H4 (cell line): ENCODE measurements around the gene LNX2. TPM values are rescaled to one million over a fixed set of nuclear protein-coding genes. Genes with fewer than 3 reads are reported as not detected.

Source experiments
- DNase-seq: peaks from one replicate; pipeline ENCODE4 v3.0.0-alpha.2; 2015; ENCODE audit warnings: low spot score
- total RNA-seq: library from RNA; depleted of rRNA; stranded (reverse); fragments of >200 nt; shearing (Covaris generic); gene quantifications from 2 replicates; pipeline ENCODE4 v1.2.3, GENCODE V29; 2014

LNX2 gene
- total RNA-seq, 1 experiment from 2014 or later: 6.5 TPM

DNA sequence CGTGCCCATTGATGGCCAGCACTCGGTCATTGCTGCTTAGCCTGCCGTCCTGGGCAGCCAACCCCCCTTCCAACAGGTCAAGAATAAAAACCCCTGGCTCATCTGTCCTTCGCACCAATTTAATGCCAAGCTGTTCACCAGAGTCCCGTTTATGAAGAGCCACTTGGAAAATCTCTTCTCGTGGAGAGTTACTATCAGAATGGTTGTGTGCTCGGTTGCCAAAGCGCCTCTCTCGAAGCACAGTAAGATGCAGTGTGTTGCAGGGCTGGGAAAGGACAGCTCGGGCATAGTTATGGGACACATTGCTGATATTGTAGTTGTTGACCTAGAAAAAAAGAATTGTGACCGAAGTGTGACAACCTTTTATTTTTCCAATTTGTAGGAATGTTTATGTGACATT is 57.9 kb downstream of the LNX2 start:
- no peak for DNase-seq

GRCh38 chr13:27559719-27560118 is 60.6 kb downstream of the LNX2 start:
- no peak for DNase-seq

DNA sequence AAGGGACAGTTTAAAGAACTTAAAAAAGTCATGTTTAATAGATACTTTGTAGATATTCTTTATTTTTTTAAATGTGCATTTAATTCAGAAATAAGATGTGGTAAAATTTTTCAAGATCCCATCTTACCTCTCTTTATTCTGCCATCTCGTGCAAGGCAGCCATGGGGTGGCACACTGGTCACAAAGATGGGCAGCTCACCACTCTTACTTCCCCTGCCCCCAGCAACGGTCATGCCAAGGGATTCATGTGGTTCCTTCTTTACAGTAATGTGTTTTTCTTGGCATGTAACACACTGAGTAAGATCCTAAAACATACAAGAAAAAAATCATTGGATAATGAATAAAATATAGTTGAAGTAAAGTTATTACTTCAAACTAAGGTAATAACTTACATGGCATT is 64.2 kb downstream of the LNX2 start:
- DNase-seq: no peak

GRCh38 chr13:27551562-27551961 is 68.8 kb downstream of the LNX2 start:
- DNase-seq: no peak

GRCh38 chr13:27549406-27549981 is 70.8 kb downstream of the LNX2 start:
- DNase-seq: no peak

GRCh38 chr13:27542220-27542619 is 78.1 kb downstream of the LNX2 start:
- DNase-seq: no peak

- no peak for DNase-seq
Observed at GRCh38 chr13:27541386-27541785, 78.9 kb downstream of the LNX2 start.

DNA sequence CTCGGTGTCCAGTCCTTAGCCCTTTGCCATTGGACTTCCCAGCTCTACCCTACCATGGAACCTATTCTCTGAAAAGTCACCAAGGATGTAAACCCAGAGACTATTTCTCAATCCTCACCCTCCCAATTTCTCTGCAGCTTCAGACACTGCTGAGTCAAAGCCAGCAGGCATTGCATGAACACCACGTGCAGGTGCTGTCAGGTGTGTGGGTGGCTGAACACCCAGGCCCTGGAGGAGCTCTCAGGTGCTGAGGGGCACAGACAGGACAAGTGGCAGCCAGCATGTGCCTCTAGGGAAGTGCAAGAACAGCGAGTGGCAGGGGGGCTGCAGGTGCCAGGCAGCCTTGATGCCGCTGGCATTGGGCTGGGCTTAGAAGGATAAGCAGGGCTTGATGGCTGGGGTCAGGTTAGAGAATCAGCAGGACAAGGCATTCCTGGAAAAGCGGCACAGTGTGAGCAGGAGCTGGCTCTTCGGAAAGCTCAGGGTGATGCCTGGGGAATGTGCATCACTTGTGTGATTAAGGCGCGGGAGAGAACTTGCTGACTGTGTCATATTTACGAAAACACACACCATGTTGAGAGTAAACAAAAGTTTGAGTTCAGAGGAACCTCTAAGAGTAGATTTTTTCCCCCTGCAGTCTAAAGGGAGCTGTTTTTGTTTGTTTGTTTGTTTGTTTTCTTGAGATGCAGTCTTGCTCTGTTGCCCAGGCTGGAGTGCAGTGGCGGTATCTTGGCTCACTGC is 83.8 kb downstream of the LNX2 start:
- no peak for DNase-seq

DNA sequence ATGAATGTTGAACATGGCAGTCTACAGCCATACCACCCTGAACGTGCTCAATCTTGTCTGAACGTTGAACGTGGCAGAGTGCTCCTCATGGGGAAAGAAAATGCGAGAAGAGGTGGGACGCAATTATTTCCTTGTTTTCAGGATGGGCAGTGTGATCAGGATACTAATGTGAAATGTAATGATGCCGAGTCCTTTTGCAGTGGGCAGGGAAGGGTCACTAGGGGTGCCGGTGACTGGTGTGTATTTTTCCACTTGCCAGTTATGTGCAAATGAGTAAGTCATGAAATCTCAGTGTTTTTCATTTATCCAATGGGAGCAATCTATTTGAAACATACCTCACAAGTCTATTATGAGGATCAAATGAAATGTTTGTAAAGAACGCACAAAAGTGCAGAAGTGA is 84.8 kb downstream of the LNX2 start:
- no peak for DNase-seq

DNA sequence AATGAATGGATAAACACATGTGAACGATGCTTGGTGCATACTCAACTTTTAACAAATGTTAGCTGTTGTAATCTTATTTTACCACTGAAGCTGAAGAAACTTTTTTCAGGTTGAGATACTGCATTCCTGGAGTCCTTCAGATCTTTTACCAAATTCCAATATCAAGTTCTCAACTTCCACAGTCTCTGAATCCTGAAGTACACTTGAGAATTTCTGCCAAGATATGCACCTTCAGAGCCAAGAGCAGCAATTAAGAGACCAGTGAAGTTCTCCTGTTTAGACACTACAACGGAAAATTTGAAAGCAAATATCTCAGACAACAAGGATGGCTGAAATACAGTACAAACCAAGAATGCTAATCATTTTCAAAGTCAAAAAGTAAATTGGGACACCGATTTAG is 85.3 kb downstream of the LNX2 start:
- no peak for DNase-seq

GRCh38 chr13:27534108-27534980 is 86.0 kb downstream of the LNX2 start:
- no peak for DNase-seq

DNA sequence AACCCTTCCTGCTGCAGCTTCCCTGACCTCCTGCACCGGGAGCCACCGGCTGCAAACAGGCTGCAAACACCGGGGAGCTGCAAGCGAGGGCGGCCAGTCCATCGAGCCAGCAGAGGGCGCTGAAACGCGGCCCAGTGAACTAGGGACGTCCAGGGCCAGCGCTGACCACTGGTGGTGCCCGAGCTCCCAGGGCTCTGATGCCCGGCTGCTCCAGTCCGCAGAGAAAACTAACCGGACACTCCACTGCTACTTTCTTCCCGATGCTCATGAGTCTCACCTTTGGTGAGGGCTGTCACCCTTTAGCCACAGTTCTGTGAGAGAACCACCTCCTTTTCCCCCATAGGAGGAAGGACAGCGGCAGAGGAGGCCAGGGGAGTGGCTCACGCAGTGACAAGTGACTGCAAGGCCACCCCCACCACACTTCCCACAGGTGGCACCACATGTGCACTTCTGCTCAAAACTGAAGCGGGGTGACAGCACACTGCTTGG is 87.1 kb downstream of the LNX2 start:
- peak; percentile 35 for DNase-seq

- no peak for DNase-seq
Observed at GRCh38 chr13:27528908-27529307, 91.4 kb downstream of the LNX2 start.

GRCh38 chr13:27526516-27526915 is 93.8 kb downstream of the LNX2 start:
- DNase-seq: no peak

DNA sequence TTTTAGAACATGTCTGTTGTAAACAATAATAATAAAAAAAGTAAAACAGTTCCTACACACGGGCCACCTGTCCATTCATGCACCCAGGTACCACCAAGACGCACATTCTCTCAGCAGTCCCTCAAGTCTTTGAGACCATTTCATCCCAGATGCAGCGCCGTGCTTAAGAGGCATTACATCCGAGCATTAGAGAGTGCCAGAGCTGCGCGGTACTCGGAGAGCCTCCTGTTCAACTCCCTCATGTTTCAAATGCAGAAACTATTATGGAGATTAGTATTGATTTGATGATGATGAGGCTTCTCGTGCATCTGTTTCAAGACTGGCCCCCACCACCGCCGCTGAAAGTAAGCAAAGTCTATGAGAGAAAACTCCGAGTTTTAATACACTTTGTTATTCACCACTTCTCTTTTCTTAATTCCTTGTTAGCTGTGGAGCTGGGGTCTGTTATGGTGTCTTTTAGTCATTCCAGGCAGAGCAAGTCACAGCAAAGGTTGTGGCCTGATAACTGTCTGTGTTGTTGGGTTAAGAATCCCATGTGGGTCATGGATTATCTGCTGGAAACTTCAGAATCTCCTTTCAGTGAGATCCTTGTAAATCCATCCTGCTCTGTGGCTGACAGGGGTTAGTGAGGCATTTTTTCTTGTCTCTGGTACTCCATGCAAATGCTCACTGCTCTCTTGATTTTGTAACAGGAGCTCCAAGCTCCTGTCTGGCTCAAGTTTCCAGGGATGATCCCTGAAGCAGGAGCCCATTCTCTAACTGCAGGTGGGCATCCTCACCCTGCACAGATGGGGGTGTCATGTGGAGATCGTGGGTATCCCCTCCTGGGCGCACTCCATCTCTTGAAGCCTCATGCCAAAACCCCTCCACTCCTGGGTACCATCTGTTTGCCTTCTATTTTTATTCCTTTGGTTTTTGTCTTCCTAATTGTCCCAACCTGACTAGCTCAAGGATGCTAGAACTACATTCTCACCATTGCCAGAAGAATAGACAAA is 95.1 kb downstream of the LNX2 start:
- DNase-seq: no peak

GRCh38 chr13:27523346-27524073 is 96.8 kb downstream of the LNX2 start:
- DNase-seq: no peak

DNA sequence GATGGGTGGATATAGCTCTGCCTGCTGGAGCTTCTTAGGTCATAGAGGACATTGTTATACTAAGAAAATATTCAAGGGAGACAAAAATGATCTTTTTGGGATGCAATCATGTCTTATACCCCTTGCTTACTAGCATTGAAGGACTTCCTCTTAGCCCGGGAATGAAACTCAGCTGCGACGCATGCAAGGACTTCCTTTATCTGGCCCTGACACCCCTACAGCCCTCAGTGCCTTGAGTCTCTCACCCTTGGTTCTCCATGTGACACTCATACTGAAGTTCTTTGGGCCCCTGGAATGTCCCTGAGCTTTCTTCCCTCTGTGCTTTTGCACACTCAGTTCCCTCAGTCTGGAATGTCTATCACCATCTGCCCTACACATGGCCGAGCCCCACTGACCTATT is 97.5 kb downstream of the LNX2 start:
- DNase-seq: no peak

GRCh38 chr13:27516103-27516502 is 104.2 kb downstream of the LNX2 start:
- no peak for DNase-seq

GRCh38 chr13:27510082-27510481 is 110.2 kb downstream of the LNX2 start:
- DNase-seq: no peak

DNA sequence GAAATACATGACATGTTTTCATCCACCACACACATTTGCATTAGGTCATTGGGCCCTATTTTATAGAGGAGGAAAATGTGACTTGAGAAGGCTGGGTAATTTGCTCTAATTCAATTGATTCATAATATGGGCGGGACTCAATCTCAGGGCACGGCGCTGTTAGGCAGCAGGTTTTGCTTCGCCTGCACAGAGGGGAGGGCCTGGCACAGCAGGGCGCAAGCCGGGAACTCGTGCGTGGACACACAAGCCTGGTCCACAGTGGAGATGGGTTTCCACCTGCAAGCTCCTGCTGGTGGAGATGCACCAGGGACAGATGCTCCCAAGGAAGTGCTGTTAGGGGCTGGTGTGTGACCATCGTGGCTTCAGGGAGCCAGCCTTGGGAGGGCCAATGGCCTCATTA is 111.5 kb downstream of the LNX2 start:
- DNase-seq: no peak

DNA sequence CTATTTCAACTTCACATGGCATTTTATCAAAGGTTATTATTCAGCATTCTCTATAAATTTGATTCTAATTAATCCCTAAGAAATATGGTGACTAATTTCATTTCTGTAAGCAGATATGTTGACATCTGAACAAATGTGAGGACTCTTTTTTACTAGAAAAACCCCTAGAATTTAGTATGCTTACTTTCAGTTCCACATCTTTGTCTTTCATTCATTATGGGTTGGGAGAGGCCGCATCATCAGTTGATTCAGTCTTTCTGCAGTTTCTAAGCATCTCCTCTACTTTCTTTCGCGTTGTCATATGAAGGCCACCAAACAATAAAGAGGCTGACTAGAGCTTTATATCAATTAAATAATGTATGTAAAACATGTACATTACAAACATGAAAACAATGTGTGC is 114.5 kb downstream of the LNX2 start:
- DNase-seq: no peak
